Endothelial cell of umbilical vein (primary cell): ENCODE results near the gene MED8.

Experiments
- CTCF ChIP-seq, 2 donors: IDR thresholded peaks; 1 replicate in 1 of 2; 2 replicates in 1 of 2; pipeline ENCODE4 v1.5.1; 2011; ENCODE audit warnings: low read length in 2 of 2, mild to moderate bottlenecking in 2 of 2, moderate library complexity in 2 of 2, control low read depth in 1 of 2, inconsistent platforms in 1 of 2, low read depth in 1 of 2; ENCODE audit not compliant: insufficient read depth in 1 of 2; ENCODE audit errors: extremely low read depth in 1 of 2
- JUN ChIP-seq: IDR thresholded peaks from 2 replicates; pipeline ENCODE4 v1.6.1; 2011; ENCODE audit warnings: borderline replicate concordance, low read depth; ENCODE audit not compliant: insufficient read length, insufficient read depth
- POLR2A ChIP-seq: IDR thresholded peaks from 2 replicates; pipeline ENCODE4 v1.6.1; 2012; ENCODE audit warnings: low read depth, mild to moderate bottlenecking, control low read depth, low read length
- POLR2AphosphoS5 ChIP-seq: IDR thresholded peaks from 2 replicates; pipeline ENCODE4 v1.6.1; 2012; ENCODE audit warnings: low read depth, mild to moderate bottlenecking, control low read depth, low read length, moderate library complexity; ENCODE audit not compliant: insufficient read depth

GRCh38 chr1:43431676-43432075 lies 42.1 kb upstream of the MED8 start:
- TF ChIP-seq POLR2AphosphoS5 (no peak), CTCF (IDR thresholded peaks at IDR 0.05; ENCODE audit: extremely low read depth in 1 of 2, insufficient read depth in 1 of 2, low read depth in 1 of 2, low read length in 2 of 2) (no peak), POLR2A (no peak), JUN (no peak)
